Osteoblast (primary cell): ENCODE data around the gene SKP2. TPM values are rescaled to one million over a fixed set of nuclear protein-coding genes. Genes with fewer than 3 reads are reported as not detected.
A peak's percentile ranks its signal among the peaks of the same experiment; 100 is the strongest.

ENCODE experiments used
- DNase-seq: peaks from one replicate; pipeline ENCODE4 v3.0.0; 2011; ENCODE audit warnings: low spot score, mixed read lengths; ENCODE audit not compliant: insufficient read length; ENCODE audit errors: missing footprints
- H2AFZ ChIP-seq: 2 replicates; pipeline ENCODE4 v1.6.0; 2011; ENCODE audit warnings: mild to moderate bottlenecking, low read length
- H3K27ac ChIP-seq: 2 replicates; pipeline ENCODE4 v1.5.1; 2011; ENCODE audit warnings: mild to moderate bottlenecking, low read depth, low read length, moderate library complexity
- H3K27me3 ChIP-seq: 2 replicates; pipeline ENCODE4 v1.6.0; 2012; ENCODE audit warnings: mild to moderate bottlenecking, control low read depth, inconsistent platforms, low read length, moderate library complexity; ENCODE audit not compliant: insufficient read depth
- H3K36me3 ChIP-seq: 2 replicates; pipeline ENCODE4 v1.5.1; 2011; ENCODE audit warnings: mild to moderate bottlenecking, low read length, control low read depth, moderate library complexity; ENCODE audit not compliant: insufficient read depth
- H3K4me1 ChIP-seq: 2 replicates; pipeline ENCODE4 v1.5.1; 2011; ENCODE audit warnings: mild to moderate bottlenecking, low read length, control low read depth, moderate library complexity; ENCODE audit not compliant: insufficient read depth
- H3K4me2 ChIP-seq: 2 replicates; pipeline ENCODE4 v1.6.0; 2011; ENCODE audit warnings: mild to moderate bottlenecking, low read length; ENCODE audit not compliant: insufficient read depth
- H3K4me3 ChIP-seq: fragments of 200-600 bp; sonication (generic); 3 replicates; pipeline ENCODE4 v1.5.1; 2012; ENCODE audit warnings: mild to moderate bottlenecking, low read length, inconsistent platforms; ENCODE audit not compliant: insufficient read depth
- H3K79me2 ChIP-seq: 2 replicates; pipeline ENCODE4 v1.6.0; 2012; ENCODE audit warnings: mild to moderate bottlenecking, low read length, control low read depth, inconsistent platforms; ENCODE audit not compliant: insufficient read depth
- H3K9me3 ChIP-seq: 2 replicates; pipeline ENCODE4 v1.5.1; 2011; ENCODE audit warnings: low read depth, low read length, control low read depth
- H4K20me1 ChIP-seq: 2 replicates; pipeline ENCODE4 v1.6.0; 2012; ENCODE audit warnings: mild to moderate bottlenecking, low read length, control low read depth; ENCODE audit not compliant: insufficient read depth
- CTCF ChIP-seq: IDR thresholded peaks from 2 replicates; pipeline ENCODE4 v1.5.1; 2011; ENCODE audit warnings: mild to moderate bottlenecking, low read depth, low read length, moderate library complexity; ENCODE audit errors: extremely low read depth
- total RNA-seq: library from RNA; depleted of rRNA; stranded (reverse); fragments of >200 nt; gene quantifications from 2 replicates; pipeline ENCODE4 v1.2.3, GENCODE V29; 2012

Gene SKP2
- 17.7 and 20.6 TPM in 2 replicates for total RNA-seq

- H4K20me1 ChIP-seq, result peaks cover 6% of the 10 kb centered on the region
- DNase-seq, result peak; percentile 96
- peaks cover 24% of the 10 kb centered on the region for H3K4me1 ChIP-seq
- H3K79me2 ChIP-seq, result peaks cover 70% of the 10 kb centered on the region
- peak within 1 kb of the TSS; percentile 98 for H2AFZ ChIP-seq
- H3K4me2 ChIP-seq, result peak within 1 kb of the TSS; percentile 95
- H3K27me3 ChIP-seq, result no peaks in the 10 kb centered on the region
- H3K27ac ChIP-seq, result peak within 1 kb of the TSS; percentile 70
- peaks cover 17% of the 10 kb centered on the region for H3K36me3 ChIP-seq
- no peak for TF ChIP-seq CTCF
- peak within 1 kb of the TSS; percentile 91 for H3K4me3 ChIP-seq
- H3K9me3 ChIP-seq, result no peaks in the 10 kb centered on the region
Observed at GRCh38 chr5:36151434-36152323, at the start of gene SKP2, which contains the start of gene LMBRD2. Gene SKP2 (plus strand): TSS chr5:36152111. CDS start chr5:36152263, 152 bp downstream. Gene LMBRD2 (minus strand): TSS chr5:36151887. CDS start chr5:36143349, 8,538 bp downstream.

GRCh38 chr5:36105819-36106218, 46.1 kb upstream of the SKP2 start:
- Histone ChIP-seq H3K9me3 (no peaks in the 10 kb centered on the region), H2AFZ (no peak overlapping the region), H3K27ac (no peak overlapping the region), H3K4me3 (no peak overlapping the region), H3K79me2 (no peaks in the 10 kb centered on the region), H4K20me1 (no peaks in the 10 kb centered on the region), H3K4me1 (no peaks in the 10 kb centered on the region), H3K36me3 (peaks cover 23% of the 10 kb centered on the region), H3K4me2 (no peak overlapping the region), H3K27me3 (no peaks in the 10 kb centered on the region)
- no peak for DNase-seq
- TF ChIP-seq CTCF, result no peak

- Histone ChIP-seq H4K20me1 (no peaks in the 10 kb centered on the region), H3K79me2 (no peaks in the 10 kb centered on the region), H3K27ac (no peak overlapping the region), H3K4me2 (no peak overlapping the region), H3K4me1 (no peaks in the 10 kb centered on the region), H2AFZ (no peak overlapping the region), H3K36me3 (peaks cover 21% of the 10 kb centered on the region), H3K9me3 (no peaks in the 10 kb centered on the region), H3K4me3 (no peak overlapping the region), H3K27me3 (no peaks in the 10 kb centered on the region)
- no peak for DNase-seq
- no peak for TF ChIP-seq CTCF
Observed at GRCh38 chr5:36108758-36109460, 43.0 kb upstream of the SKP2 start.

- TF ChIP-seq CTCF, result no peak
- Histone ChIP-seq H3K4me1 (no peaks in the 10 kb centered on the region), H3K9me3 (no peaks in the 10 kb centered on the region), H3K4me2 (no peak overlapping the region), H4K20me1 (no peaks in the 10 kb centered on the region), H3K79me2 (no peaks in the 10 kb centered on the region), H3K27ac (no peak overlapping the region), H3K36me3 (peaks cover 14% of the 10 kb centered on the region), H2AFZ (no peak overlapping the region), H3K4me3 (no peak overlapping the region), H3K27me3 (no peaks in the 10 kb centered on the region)
- no peak for DNase-seq
Observed at GRCh38 chr5:36111238-36111637, 40.7 kb upstream of the SKP2 start.
